Effector CD8-positive, alpha-beta T cell (primary cell): ENCODE results near the gene KSR2.
"Not testable (repeated sequence)": the region's sequence is repeated elsewhere in the genome, so short reads cannot be mapped to it uniquely, and the experiment has no call there.

Experiments
- DNase-seq: peaks from one replicate; lab custom pipeline; 2025; lab: John Stamatoyannopoulos, UW

KSR2 gene

DNA sequence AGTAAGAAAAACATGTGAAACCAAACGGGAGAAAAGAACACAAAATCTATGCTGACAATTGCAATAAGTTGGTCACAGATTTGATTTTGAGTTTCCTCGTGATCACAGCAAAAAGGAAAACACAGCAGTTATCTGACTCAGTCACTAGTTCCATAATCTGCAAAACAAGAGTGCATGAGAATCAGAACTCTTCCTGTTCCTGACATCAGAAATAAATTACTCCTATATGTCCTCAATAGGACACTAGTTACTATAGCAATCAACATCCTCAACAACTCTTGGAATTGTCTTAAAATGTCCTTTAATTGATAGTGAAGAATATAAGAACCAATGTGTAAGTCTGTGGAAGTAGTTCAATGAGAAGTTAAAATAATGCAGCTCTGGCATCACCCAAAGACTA, 339.3 kb downstream of the KSR2 start:
- no peak for DNase-seq

DNA sequence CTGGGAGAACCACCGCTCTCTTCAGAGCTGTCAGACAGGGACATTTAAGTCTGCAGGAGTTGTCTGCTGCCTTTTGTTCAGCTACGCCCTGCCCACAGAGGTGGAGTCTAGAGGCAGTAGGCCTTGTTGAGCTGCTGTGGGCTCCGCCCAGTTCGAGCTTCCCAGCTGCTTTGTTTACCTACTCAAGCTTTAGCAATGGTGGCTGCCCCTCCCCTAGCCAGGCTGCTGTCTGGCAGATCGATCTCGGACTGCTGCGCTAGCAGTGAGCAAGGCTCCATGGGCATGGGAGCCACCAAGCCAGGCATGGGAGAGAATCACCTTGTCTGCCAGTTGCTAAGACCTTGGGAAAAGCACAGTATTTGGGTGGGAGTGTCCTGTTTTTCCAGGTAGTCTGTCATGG, 340.1 kb downstream of the KSR2 start:
- not testable (repeated sequence) for DNase-seq

- DNase-seq = no peak
Measured at GRCh38 chr12:117622741-117623140, 346.0 kb downstream of the KSR2 start.

DNA sequence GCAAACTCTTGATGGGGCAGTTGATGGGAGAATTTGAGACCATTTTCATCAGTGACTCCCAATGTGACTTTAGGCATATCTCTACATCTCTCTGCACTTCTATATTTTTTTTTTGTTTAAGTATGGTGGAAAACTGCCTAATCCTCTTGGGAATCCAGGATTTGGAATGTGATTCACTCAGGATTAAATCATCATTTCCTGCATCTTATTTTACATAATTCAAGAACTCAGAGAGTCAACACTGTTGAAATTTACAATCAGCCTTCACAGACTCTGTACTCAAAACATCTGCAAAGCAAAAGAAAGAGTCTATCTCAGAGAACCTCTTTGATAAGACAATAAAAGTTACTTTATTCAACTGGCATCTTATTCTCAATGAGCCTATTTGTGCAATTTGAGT, 346.7 kb downstream of the KSR2 start:
- no peak for DNase-seq

GRCh38 chr12:117607778-117608177, 361.0 kb downstream of the KSR2 start:
- DNase-seq = no peak

DNA sequence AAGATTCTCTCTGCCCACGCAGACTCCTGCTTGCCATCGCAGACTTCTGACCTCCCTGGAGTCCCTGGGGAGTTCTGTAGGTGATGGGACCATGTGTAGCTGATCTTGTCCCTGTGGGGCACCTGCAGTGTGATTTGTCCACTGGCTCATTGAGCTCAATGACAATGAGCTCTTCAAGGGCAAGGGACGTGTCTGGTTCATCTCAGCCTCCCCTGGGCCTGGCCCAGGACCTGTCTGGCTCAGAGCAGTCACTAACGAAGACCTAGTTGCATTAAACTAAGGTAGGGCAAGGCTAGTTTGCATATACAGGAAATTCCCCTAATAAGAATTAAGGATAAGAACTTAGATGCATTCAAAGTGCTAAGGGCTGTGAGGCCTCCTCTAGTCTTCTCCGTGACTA, 361.8 kb downstream of the KSR2 start:
- DNase-seq = no peak

GRCh38 chr12:117606024-117606423, 362.8 kb downstream of the KSR2 start:
- DNase-seq = no peak

DNA sequence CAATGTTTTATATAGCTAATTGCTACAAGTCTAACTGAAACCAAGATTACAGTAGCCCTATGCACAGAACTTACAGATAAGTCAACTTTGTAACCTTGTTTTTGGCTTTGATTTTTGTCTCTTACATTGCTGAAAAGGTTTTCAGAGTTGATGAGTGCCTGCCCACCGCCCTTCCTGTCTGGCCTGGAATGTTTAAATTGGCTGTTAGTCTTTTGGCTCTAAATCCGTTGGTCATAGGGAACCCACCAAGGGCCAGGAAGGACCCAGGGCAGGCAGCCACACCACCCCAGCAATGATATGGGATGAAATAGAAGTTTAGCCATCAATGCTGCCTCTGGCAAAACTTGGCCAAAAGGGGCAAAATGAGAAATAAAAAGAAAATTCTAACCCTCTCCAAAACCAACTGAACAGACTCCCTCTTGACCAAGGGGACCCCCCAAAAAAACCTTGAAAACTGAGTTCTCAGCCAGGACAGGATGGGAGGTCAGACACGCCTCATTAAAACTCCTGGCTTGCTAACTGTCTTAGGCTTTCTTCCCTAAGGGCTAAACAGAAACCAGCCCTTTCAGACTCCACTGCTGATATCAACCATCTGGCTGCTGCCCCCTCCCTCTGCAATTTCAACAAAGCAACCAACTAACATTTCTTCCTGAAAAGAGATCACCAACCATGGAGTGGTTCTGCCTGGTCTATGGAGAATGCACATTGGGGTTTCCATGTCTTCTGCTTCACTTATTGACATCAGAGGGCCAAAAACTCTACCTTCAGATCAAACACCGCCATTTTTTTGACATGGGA, 365.3 kb downstream of the KSR2 start:
- no peak for DNase-seq

- no peak for DNase-seq
Measured at GRCh38 chr12:117599849-117600248, 368.9 kb downstream of the KSR2 start.

DNA sequence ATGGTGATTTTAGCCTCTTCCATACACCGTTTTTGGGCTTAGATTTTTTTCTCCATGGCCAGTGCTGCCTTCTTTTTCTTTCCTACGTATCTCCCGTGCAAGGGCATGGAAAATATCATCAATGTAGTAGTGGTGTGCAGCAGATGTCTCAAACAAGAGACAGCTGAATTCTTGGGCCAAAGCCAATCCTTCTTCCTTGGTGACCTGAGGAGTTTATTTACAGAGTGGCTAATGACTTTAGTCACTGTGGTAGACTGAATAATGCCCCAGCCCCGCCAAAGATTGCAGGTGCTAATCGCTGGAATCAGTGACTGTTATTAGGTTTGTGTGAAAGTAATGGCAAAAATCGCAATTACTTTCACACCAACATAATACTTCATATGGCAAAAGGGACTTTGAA, 371.8 kb downstream of the KSR2 start:
- DNase-seq = no peak

DNA sequence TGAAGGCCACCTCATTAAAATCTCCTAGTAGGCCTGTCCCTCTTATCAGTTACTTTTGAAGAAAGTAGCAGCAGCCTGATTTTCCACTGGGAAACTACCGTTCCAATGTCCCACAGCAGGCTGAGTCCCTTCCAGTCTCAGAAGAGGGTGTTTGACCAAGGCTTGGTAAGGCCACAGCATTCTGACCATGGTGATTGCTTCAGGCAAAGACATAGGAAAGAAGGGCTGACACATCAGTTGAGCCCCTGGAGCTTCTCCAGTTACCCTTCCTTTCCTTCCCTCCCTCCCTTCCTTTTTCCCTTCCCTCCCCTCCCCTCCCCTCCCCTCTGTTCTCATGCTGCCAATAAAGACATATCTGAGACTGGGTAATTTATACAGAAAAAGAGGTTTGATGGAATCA, 373.0 kb downstream of the KSR2 start:
- no peak for DNase-seq

DNA sequence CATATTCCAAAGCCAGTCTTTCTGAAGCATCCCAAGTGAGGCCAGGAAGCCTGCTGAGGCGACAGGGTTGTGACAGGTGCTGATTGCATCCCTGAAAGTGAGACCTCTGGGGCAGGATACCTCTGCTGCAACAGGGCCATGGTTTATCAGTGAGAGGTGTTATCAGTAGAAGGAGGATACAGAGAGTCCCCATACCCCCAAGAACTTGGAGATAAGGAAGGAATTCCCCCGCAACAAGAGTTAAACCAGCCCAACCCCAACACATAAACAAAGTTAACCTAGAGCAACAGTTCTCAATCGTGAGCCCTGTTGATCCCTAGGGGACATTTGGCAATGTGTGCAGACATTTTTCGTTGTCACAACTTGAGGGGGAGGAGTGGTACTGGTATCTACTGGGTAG, 374.3 kb downstream of the KSR2 start:
- DNase-seq = no peak

- DNase-seq = no peak
Measured at GRCh38 chr12:117593815-117594400, 374.9 kb downstream of the KSR2 start.

- no peak for DNase-seq
Measured at GRCh38 chr12:117592588-117593305, 376.0 kb downstream of the KSR2 start.

DNA sequence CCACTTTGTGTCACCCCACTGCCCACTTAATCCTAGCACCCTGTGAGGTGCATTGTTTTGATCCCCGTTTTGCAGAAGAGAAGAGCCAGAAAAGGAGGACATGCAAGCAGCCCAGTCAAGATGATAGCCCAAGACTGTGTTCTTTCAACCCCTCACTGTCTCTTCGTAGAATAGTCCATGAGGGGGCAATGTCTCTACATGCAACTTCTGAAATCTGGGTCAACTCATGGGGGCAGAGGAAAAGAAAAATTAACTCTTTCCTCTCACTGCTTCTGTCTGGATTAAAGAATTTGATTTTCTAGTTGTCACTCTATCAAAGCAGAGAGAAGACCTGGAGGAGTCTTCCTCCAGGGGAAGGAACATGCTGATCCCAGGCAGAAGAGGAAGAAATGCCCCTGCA, 377.8 kb downstream of the KSR2 start:
- no peak for DNase-seq

GRCh38 chr12:117590386-117590785, 378.4 kb downstream of the KSR2 start:
- no peak for DNase-seq

- DNase-seq = no peak
Measured at GRCh38 chr12:117589021-117589420, 379.8 kb downstream of the KSR2 start.

DNA sequence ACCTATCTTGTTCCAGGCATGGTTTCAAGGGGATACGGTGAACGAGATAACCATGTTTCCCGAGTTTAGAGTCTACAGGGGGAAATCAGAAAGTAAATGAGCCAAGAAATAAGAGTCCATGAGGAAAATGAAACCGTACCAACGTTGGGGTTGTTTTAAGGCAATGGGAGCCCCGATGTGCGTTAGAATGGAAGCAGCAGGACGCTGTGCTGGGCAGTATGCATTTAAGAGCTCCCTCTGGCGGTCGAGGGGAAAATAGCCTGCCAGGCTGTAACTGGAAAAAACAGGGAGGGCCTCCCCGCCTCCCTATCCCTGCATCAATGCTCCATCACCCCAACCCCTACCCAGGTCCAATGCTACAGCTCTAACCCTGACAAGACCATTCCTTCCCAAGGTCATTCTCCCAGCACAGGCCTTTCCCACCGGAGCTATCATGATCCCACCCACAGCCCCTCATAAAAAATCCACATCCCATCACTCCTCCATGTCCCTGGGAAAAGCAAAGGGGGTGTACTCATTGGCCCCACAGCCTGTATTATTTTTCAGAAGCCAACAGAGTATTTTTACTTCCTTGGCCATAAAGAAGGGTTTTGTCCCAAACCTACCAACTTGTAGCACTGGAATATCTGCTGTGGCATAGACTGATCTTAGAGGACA, 381.0 kb downstream of the KSR2 start:
- DNase-seq = no peak

- no peak for DNase-seq
Measured at GRCh38 chr12:117583677-117584225, 385.0 kb downstream of the KSR2 start.

GRCh38 chr12:117583092-117583491, 385.7 kb downstream of the KSR2 start:
- no peak for DNase-seq

GRCh38 chr12:117582135-117582784, 386.5 kb downstream of the KSR2 start:
- no peak for DNase-seq

GRCh38 chr12:117580718-117581062, 388.1 kb downstream of the KSR2 start:
- DNase-seq = no peak
